Kidney (tissue), 14 donors: ENCODE data around the gene NECTIN1. TPM values are rescaled to one million over a fixed set of nuclear protein-coding genes. Genes with fewer than 3 reads are reported as not detected.

Experiments used
- DNase-seq, 5 donors: peaks; one replicate each; pipeline ENCODE4 v3.0.0-alpha.2; 2013 to 2020
- FAIRE-seq: peaks from 2 replicates; lab custom pipeline; 2012; peaks lifted over from hg19 to GRCh38; lab: Jason Lieb, UNC
- H3K27ac ChIP-seq, 2 donors: one replicate each; pipeline ENCODE4 v1.7.0; 2013; ENCODE audit warnings: low read depth in 2 of 2, low read length in 2 of 2, inconsistent platforms in 1 of 2
- H3K27me3 ChIP-seq: one replicate; pipeline ENCODE4 v1.7.1; 2013; ENCODE audit warnings: low read length, inconsistent platforms; ENCODE audit not compliant: control insufficient read depth, insufficient read depth
- H3K36me3 ChIP-seq, 3 donors: one replicate each; pipeline versions ENCODE4 v1.7.0 to v1.7.1; 2013; ENCODE audit warnings: low read length in 3 of 3, control low read depth in 1 of 3, inconsistent platforms in 1 of 3; ENCODE audit not compliant: insufficient read depth in 3 of 3, control insufficient read depth in 2 of 3
- H3K4me1 ChIP-seq, 3 donors: one replicate each; pipeline versions ENCODE4 v1.7.0 to v1.7.1; 2013; ENCODE audit warnings: low read length in 3 of 3, inconsistent platforms in 1 of 3, low read depth in 1 of 3; ENCODE audit not compliant: control insufficient read depth in 2 of 3, insufficient read depth in 2 of 3
- H3K4me3 ChIP-seq, 3 donors: one replicate each; pipeline versions ENCODE4 v1.7.0 to v1.8.1; 2013; ENCODE audit warnings: low read length in 3 of 3, control low read depth in 1 of 3, inconsistent platforms in 1 of 3
- H3K9ac ChIP-seq, 3 donors: one replicate each; pipeline versions ENCODE4 v1.7.0 to v1.7.1; 2013; ENCODE audit warnings: low read length in 3 of 3, control low read depth in 1 of 3, inconsistent platforms in 1 of 3
- H3K9me3 ChIP-seq, 3 donors: one replicate each; pipeline versions ENCODE4 v1.7.0 to v1.7.1; 2013; ENCODE audit warnings: low read length in 3 of 3, control low read depth in 1 of 3, inconsistent platforms in 1 of 3; ENCODE audit not compliant: control insufficient read depth in 2 of 3, insufficient read depth in 1 of 3
- intact Hi-C: fragments of 100-400 bp; cut with DNase I; formaldehyde crosslinking; loops from one replicate; pipeline ENCODE4 v1.11.1; 2022
- polyA plus RNA-seq: library from polyadenylated mRNA; stranded (reverse); fragments of 350-450 nt; fragmentation: Illumina TruSeq; extraction: RNeasy Lipid Tissue Mini Kit (QIAGEN cat#74804); gene quantifications from one replicate; pipeline ENCODE4 v1.2.3, GENCODE V29; 2014; ENCODE audit warnings: low read depth, low replicate concordance; ENCODE audit not compliant: insufficient read depth
- total RNA-seq: library from RNA; stranded (reverse); fragmentation: NEBNext Ultra II Directional; extraction: Animal tissue kit (Norgen Biotek cat#: 25700); gene quantifications from one replicate; pipeline ENCODE4 v1.2.1, GENCODE V29; 2021
- TF ChIP-seq, protein P1 (sequence below): IDR thresholded peaks from 3 replicates; pipeline ENCODE4 v1.5.1; 2012; ENCODE audit warnings: mild to moderate bottlenecking, moderate library complexity, borderline replicate concordance; ENCODE audit not compliant: insufficient read depth; ENCODE audit errors: extremely low read depth
- donor health status: control.
- donor health status: control.
- donor health status: control.
- donor health status: control.
- donor health status: control.
- donor health status: DM: yes; HTN: yes; CAD: no.
- donor health status: Normal renal cell carcinoma (clear cell type).

NECTIN1 gene
- total and polyA plus RNA-seq, 2 donors from 2014 or later, result 6.0 to 13.2 TPM

GRCh38 chr11:119615003-119615881 is 113.8 kb downstream of the NECTIN1 start:
- FAIRE-seq (peak; percentile 3), DNase-seq (peak in 2 of 5 donors; percentile 49 to 66)
- H3K27ac ChIP-seq, result peak overlapping the region in 1 of 2 donors; percentile 42
- H3K4me3 ChIP-seq, result no peak overlapping the region
- no peaks in the 10 kb centered on the region for H3K27me3 ChIP-seq
- TF ChIP-seq, protein P1, sequence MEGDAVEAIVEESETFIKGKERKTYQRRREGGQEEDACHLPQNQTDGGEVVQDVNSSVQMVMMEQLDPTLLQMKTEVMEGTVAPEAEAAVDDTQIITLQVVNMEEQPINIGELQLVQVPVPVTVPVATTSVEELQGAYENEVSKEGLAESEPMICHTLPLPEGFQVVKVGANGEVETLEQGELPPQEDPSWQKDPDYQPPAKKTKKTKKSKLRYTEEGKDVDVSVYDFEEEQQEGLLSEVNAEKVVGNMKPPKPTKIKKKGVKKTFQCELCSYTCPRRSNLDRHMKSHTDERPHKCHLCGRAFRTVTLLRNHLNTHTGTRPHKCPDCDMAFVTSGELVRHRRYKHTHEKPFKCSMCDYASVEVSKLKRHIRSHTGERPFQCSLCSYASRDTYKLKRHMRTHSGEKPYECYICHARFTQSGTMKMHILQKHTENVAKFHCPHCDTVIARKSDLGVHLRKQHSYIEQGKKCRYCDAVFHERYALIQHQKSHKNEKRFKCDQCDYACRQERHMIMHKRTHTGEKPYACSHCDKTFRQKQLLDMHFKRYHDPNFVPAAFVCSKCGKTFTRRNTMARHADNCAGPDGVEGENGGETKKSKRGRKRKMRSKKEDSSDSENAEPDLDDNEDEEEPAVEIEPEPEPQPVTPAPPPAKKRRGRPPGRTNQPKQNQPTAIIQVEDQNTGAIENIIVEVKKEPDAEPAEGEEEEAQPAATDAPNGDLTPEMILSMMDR, result no peak
- no peaks in the 10 kb centered on the region for H3K4me1 ChIP-seq
- H3K36me3 ChIP-seq, result no peaks in the 10 kb centered on the region
- no peaks in the 10 kb centered on the region for H3K9me3 ChIP-seq
- intact Hi-C loops, result no loop called here
- H3K9ac ChIP-seq, result no peak overlapping the region

DNA sequence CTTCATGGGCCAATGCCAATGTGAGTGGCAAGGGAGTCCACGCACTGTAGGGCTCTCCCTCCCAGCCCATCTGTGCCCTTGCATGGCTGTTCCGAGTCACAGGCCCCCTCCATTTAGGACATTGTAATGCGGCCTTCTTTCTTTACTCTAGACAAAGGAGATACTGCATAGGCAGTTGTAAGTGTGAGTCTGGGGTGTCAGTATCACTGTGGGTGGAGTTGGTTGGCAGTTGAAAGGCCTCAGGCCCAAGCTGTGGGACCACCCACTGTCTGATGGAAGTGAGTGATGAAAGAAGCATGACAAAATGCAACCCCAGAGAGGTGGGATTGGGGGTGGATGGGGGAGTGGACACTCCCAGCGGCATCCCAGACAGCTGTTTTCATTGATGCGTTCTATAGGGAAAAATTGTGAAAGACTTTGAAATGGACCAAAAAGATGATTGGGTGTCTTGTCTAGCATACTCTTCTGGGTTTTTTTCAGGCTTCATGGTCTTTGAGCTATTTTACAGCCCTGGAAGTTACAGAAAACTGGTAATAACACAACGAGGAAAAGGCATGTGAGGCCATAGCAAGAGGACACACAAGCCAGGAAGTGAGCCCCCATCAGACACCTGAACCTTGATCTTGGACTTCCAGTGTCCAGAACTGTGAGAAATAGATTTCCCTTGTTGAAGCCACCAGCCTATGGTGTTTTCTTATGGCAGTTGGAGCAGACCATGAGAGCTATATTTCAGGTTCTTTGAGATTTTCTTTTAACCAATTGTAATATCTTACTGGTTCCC is 114.6 kb downstream of the NECTIN1 start:
- Histone ChIP-seq H3K9ac (no peak overlapping the region), H3K27me3 (no peaks in the 10 kb centered on the region), H3K27ac (no peak overlapping the region), H3K4me1 (no peaks in the 10 kb centered on the region), H3K9me3 (no peaks in the 10 kb centered on the region), H3K36me3 (no peaks in the 10 kb centered on the region), H3K4me3 (no peak overlapping the region)
- FAIRE-seq (no peak), DNase-seq (no peak)
- intact Hi-C loops, result no loop called here
- TF ChIP-seq, protein P1, result no peak

- DNase-seq, result no peak
- no peak for FAIRE-seq
- Histone ChIP-seq H3K4me1 (no peaks in the 10 kb centered on the region), H3K27me3 (peaks cover 2% of the 10 kb centered on the region), H3K4me3 (no peak overlapping the region), H3K36me3 (no peaks in the 10 kb centered on the region), H3K9ac (no peak overlapping the region), H3K9me3 (no peaks in the 10 kb centered on the region), H3K27ac (no peak overlapping the region)
- TF ChIP-seq, protein P1, result no peak
- intact Hi-C loops, result no loop called here
Measured at GRCh38 chr11:119612814-119613213, 116.2 kb downstream of the NECTIN1 start.
